Heart left ventricle (tissue), 13 donors: Measurements from ENCODE around the gene TTC34.

Experiments used
- CTCF ChIP-seq, 12 donors: fragments of 200-600 bp; sonication (generic) in 4 of 12; IDR thresholded peaks; one replicate each; pipeline versions ENCODE4 v1.5.0 to v1.8.0; 2018 to 2022; ENCODE audit warnings: antibody characterized with exemption in 12 of 12, mild to moderate bottlenecking in 5 of 12
- POLR2A ChIP-seq, 2 donors: fragments of 450-650 bp; IDR thresholded peaks; one replicate each; pipeline ENCODE4 v1.6.1; 2017; ENCODE audit warnings: antibody characterized with exemption in 2 of 2, mild to moderate bottlenecking in 2 of 2, moderate library complexity in 2 of 2
- donor health status: ischemic (EF 13 %, LVEDD 7.1; RV severe dilation, severe dysfunction).
- donor health status: DM: no; HTN: yes; CAD: no.
- donor health status: DM: no; HTN: no; CAD: no.
- donor health status: ischemic (EF 25% LVEDD 6.9; RV normal size, moderate dysfunction).
- donor health status: ischemic (EF 25% LVEDD 5.7; RV mildly dilated, moderate dysfunction).
- donor health status: ischemic (EF 35%, LVEDD 5.7; RV mildly dilated, moderate dysfunction).
- donor health status: nonischemic (EF 11% LVEDD 7.7; RV severe dilation, severe dysfunction).
- donor health status: DM: yes; HTN: yes; CAD: no.
- donor health status: PGD.
- donor health status: ischemic (EF 29% LVEDD 5.4; RV normal size, mild dysfunction).
- donor health status: nonischemic (EF 23%, LVEDD 6.1; RV moderate dilation, normal function).

- TF ChIP-seq CTCF (IDR thresholded peaks at IDR 0.05): no peak
- TF ChIP-seq POLR2A (IDR thresholded peaks at IDR 0.05): no peak
These were observed 176.2 kb downstream of the TTC34 start for GRCh38 chr1:2625311-2625710.
